EL (cell line): ENCODE measurements around the gene UROC1.

Experiments
- DNase-seq: peaks from one replicate; pipeline ENCODE4 v3.0.0-alpha.2; 2016

UROC1 gene

GRCh38 chr3:126476166-126477060 lies 41.2 kb downstream of the UROC1 start:
- no peak for DNase-seq

- peak; percentile 93 for DNase-seq
These were observed 42.0 kb downstream of the UROC1 start, which contains the start of gene ZXDC for GRCh38 chr3:126475413-126476114. Gene ZXDC (minus strand): TSS chr3:126475891. CDS start chr3:126475865, 26 bp downstream.

- DNase-seq = peak; percentile 45
These were observed 42.8 kb downstream of the UROC1 start for GRCh38 chr3:126474498-126475412.

GRCh38 chr3:126473292-126474168 lies 44.0 kb downstream of the UROC1 start:
- no peak for DNase-seq

- DNase-seq = peak; percentile 78
These were observed 45.1 kb downstream of the UROC1 start for GRCh38 chr3:126472277-126473006.

DNA sequence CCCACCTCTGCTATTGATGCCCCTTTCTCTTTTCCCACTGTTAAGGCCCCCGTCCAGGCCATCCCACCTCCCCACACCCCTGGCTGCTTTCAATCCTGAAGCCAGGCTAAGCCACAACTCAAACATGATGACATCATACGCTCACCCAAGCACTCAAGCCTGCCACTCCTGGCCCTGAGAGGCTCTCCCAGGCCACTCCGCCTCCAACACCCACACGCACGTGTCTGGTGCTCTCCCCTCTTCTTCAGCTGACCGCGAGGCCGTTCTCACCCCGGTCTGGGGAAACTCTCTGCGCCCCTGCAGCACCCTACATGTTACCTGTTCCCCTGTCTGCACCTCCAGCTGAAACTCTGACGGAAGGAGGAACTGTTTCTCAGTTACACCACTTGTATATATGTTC lies 48.1 kb downstream of the UROC1 start:
- no peak for DNase-seq

- no peak for DNase-seq
These were observed 49.3 kb downstream of the UROC1 start for GRCh38 chr3:126468028-126468891.

DNA sequence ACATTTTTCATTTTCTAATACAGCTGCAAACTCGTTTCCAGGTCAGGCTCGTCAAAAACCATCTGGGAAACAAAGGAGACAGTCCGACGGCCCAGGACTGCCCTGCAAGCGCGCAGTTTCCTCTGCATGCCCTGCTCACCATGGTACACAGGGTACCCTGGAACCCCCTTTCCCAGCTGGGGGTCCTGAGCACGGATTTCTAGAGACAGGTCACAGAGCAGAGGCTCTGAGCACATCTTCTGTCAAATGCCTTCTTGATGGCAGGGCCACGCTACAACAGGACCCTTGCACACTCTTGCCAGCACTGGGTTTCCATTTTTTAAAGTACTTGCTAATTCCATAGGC lies 50.0 kb downstream of the UROC1 start:
- no peak for DNase-seq

- no peak for DNase-seq
These were observed 50.5 kb downstream of the UROC1 start for GRCh38 chr3:126466886-126467610.

- no peak for DNase-seq
These were observed 51.5 kb downstream of the UROC1 start for GRCh38 chr3:126465928-126466544.

DNA sequence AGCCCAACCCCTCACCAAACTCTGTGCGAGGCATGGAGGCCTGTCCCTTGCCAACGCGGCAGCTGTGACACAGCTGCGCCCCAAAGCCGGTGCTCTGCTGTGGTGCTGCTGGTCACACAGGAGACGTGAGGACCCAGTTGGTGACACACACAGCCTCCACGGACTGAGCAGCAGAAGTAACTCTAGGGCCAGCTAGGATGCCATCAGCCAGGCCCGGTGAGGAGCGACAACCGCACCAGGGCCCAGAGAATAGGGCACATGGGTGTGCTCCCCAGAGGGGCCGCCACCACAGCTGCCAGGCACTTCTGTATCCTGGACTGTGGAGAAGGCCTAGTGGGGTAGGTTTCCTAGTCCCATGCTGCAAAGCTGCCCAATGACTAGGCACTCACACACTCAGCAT lies 52.6 kb downstream of the UROC1 start:
- no peak for DNase-seq

DNA sequence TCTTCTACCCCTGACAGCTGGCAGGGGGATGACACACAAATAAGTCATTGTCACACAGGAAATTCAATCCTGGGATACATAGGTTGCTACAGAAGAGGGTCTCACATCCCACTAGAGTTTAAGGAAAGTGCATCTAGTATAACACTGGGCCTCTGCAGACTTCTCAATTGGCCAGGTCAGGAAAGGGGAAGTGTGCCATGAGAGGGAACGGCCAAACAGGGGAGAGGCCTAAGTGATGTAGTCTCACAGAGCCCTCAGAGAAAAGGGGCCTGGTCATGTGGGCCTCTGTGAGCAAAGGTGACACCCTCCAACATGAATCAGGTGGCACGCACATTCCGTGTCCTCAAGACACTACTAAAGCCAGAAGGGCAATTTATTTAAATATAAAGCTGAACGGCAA lies 53.1 kb downstream of the UROC1 start:
- no peak for DNase-seq

GRCh38 chr3:126464093-126464492 lies 53.5 kb downstream of the UROC1 start:
- DNase-seq = no peak

- DNase-seq = no peak
These were observed 54.1 kb downstream of the UROC1 start for GRCh38 chr3:126463521-126463920.

DNA sequence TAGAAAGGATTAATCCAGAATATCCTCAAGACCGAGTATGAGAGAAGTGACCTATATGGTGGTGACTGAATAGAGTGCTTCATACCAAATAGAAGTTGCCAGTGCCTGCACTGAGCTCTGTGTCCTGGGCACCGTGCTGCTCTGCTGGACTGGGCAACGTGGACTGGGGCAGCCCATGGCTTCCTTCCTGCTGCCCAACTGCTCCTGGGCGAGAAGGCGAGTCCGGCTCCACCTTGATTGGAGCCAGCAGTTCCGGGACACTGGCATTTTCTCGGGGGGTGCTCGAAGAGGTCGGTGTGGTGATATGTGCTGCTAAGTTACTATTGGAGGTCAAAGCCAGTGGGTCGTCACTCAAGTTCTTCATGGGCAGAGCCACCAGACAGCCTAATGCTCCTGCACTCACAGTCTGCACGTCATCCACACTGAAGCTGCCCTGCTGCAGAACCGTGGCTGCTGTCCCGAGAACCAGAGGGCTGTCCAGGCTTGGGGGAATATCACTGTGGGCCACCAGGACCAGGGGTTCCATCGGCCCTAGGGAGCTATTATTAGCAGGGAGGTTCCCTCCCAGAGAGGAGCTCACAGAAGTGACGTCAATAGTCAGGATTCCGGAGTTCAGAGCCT lies 56.0 kb downstream of the UROC1 start:
- no peak for DNase-seq

GRCh38 chr3:126460381-126460780 lies 57.2 kb downstream of the UROC1 start:
- DNase-seq = no peak

DNA sequence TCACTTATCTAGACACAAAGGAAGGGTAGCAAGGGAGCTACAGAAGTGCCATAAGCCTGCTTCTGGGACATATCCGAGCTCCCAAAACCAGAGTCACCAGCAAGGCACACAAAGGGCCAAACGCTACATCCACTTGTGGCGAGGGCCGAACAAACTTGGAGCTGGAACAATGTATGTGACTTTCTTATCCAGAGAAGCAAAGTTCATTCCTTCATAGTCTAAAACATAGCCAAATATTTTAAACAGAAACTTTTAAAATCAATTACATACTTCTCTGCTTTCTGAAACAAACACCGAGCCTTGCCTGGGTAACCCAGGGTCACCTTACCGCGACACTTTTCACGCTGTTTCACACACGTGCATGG lies 57.8 kb downstream of the UROC1 start:
- no peak for DNase-seq

DNA sequence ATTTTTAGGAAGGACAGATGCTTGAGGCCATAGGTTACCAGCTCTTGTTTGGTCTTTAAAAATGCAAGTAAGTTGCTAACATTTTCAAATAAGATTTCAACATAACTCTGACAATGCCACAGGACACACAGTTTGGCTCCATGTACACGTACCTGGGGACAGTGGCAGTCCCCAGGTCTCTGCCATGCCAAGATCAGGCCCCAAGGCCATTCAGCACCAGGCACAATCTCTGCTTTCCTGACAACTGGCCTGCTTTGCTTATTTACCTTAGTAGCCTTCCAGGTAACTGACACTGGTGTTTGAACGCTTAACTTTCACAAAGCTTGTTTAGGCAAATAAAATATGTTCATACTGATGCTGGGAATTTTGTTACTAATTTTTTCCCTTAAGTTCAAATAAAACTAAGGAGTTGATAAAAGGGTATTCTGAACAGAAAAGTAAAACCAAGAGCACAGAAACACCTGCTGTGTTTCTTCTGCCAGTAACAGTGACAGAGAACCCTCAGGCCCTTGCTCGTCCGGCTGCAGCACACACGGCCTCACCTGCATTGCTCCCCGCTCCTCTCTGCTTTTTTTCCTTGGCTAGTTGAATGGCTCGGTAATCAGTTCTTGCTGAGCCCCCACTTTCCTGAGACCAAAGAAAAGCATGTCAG lies 58.3 kb downstream of the UROC1 start:
- no peak for DNase-seq
